Breast epithelium (tissue), 3 donors: ENCODE data around the gene PRG3.

Experiments
- CTCF ChIP-seq, 3 donors: fragments of 450-650 bp; IDR thresholded peaks; one replicate each; pipeline ENCODE4 v1.5.1; 2016 to 2017; ENCODE audit warnings: antibody characterized with exemption in 3 of 3, mild to moderate bottlenecking in 3 of 3, moderate library complexity in 3 of 3
- POLR2A ChIP-seq: fragments of 450-650 bp; IDR thresholded peaks from one replicate; pipeline ENCODE4 v1.6.1; 2016; ENCODE audit warnings: antibody characterized with exemption, mild to moderate bottlenecking, moderate library complexity

GRCh38 chr11:57348636-57349313, 32.2 kb downstream of the PRG3 start:
- TF ChIP-seq POLR2A (no peak), CTCF (IDR thresholded peaks at IDR 0.05) (no peak)
